Measurements from ENCODE around the gene RCAN1.
"Not testable (repeated sequence)": the region's sequence is repeated elsewhere in the genome, so short reads cannot be mapped to it uniquely, and the experiment has no call there.

RCAN1 gene

GRCh38 chr21:34511787-34512455, 103.0 kb downstream of the RCAN1 start, which contains the start of gene KCNE1:
TSS of gene KCNE1 (minus strand) at chr21:34512210. CDS start at chr21:34449634, 62,576 bp downstream.
- DNase-seq: no peak

- DNase-seq: no peak
These were observed 103.7 kb downstream of the RCAN1 start for GRCh38 chr21:34511181-34511580.

- DNase-seq: peak; percentile 38 to 56
These were observed 104.5 kb downstream of the RCAN1 start for GRCh38 chr21:34510148-34511142.

GRCh38 chr21:34509151-34509550, 105.8 kb downstream of the RCAN1 start:
- DNase-seq: no peak

GRCh38 chr21:34504595-34504994, 110.3 kb downstream of the RCAN1 start:
- DNase-seq: no peak

GRCh38 chr21:34502480-34503106, 112.3 kb downstream of the RCAN1 start:
- DNase-seq: no peak

GRCh38 chr21:34501716-34502115, 113.2 kb downstream of the RCAN1 start:
- no peak for DNase-seq

GRCh38 chr21:34500191-34500590, 114.7 kb downstream of the RCAN1 start:
- DNase-seq: no peak

- no peak for DNase-seq
These were observed 115.8 kb downstream of the RCAN1 start for GRCh38 chr21:34499116-34499515.

- no peak for DNase-seq
These were observed 116.3 kb downstream of the RCAN1 start for GRCh38 chr21:34498623-34499022.

GRCh38 chr21:34483854-34484253, 131.1 kb downstream of the RCAN1 start:
- DNase-seq: not testable (repeated sequence)

- not testable (repeated sequence) for DNase-seq
These were observed 131.5 kb downstream of the RCAN1 start for GRCh38 chr21:34483435-34483834.

GRCh38 chr21:34467333-34467732, 147.6 kb downstream of the RCAN1 start:
- DNase-seq: not testable (repeated sequence)

Data from stimulated activated CD4-positive, alpha-beta T cell treated with anti-CD3 and anti-CD28 coated beads, Interleukin-4, amount 100 ng/mL, for 4 hours (primary cell).